Stimulated activated naive CD4-positive, alpha-beta T cell treated with Interleukin-2 at 50 U/mL for 16 hours (primary cell): Measurements from ENCODE around the gene TGFBR3.

Source experiments
- DNase-seq: peaks from one replicate; lab custom pipeline; 2025; lab: John Stamatoyannopoulos, UW

The TGFBR3 gene

GRCh38 chr1:91635763-91636162 is 250.2 kb downstream of the TGFBR3 start:
- DNase-seq: no peak

- no peak for DNase-seq
These were observed 252.5 kb downstream of the TGFBR3 start for GRCh38 chr1:91633438-91633837.

GRCh38 chr1:91631718-91632330 is 254.1 kb downstream of the TGFBR3 start:
- no peak for DNase-seq

- no peak for DNase-seq
These were observed 255.1 kb downstream of the TGFBR3 start for GRCh38 chr1:91630803-91631202.
